HUES48 (cell line): ENCODE data around the gene SNX9.

ENCODE experiments used
- H3K27ac ChIP-seq: one replicate; pipeline ENCODE4 v1.7.0; 2013; ENCODE audit warnings: low read depth, low read length, inconsistent platforms
- H3K27me3 ChIP-seq: 2 replicates; pipeline ENCODE4 v1.6.1; 2013; ENCODE audit warnings: mild to moderate bottlenecking, low read length; ENCODE audit not compliant: control insufficient read depth, insufficient read depth
- H3K36me3 ChIP-seq: 2 replicates; pipeline ENCODE4 v1.6.1; 2013; ENCODE audit warnings: low read length; ENCODE audit not compliant: control insufficient read depth, insufficient read depth
- H3K4me1 ChIP-seq: 2 replicates; pipeline ENCODE4 v1.6.1; 2013; ENCODE audit warnings: mild to moderate bottlenecking, low read length; ENCODE audit not compliant: control insufficient read depth, insufficient read depth
- H3K4me3 ChIP-seq: 2 replicates; pipeline ENCODE4 v1.5.1; 2013; ENCODE audit warnings: mild to moderate bottlenecking, low read depth, low read length
- H3K9ac ChIP-seq: 2 replicates; pipeline ENCODE4 v1.6.1; 2013; ENCODE audit warnings: mild to moderate bottlenecking, low read depth, low read length, moderate library complexity
- H3K9me3 ChIP-seq: 2 replicates; pipeline ENCODE4 v1.6.1; 2013; ENCODE audit warnings: low read length; ENCODE audit not compliant: control insufficient read depth, insufficient read depth

The SNX9 gene

GRCh38 chr6:157877573-157878438 is 54.8 kb downstream of the SNX9 start:
- H3K27ac ChIP-seq: no peak overlapping the region
- H3K9me3 ChIP-seq: no peaks in the 10 kb centered on the region
- peaks cover 41% of the 10 kb centered on the region for H3K36me3 ChIP-seq
- no peak overlapping the region for H3K9ac ChIP-seq
- H3K4me1 ChIP-seq: peaks cover 21% of the 10 kb centered on the region
- H3K4me3 ChIP-seq: no peak overlapping the region
- no peaks in the 10 kb centered on the region for H3K27me3 ChIP-seq

- H3K36me3 ChIP-seq: peaks cover 38% of the 10 kb centered on the region
- H3K27me3 ChIP-seq: no peaks in the 10 kb centered on the region
These were observed 56.2 kb downstream of the SNX9 start for GRCh38 chr6:157879034-157879872.

GRCh38 chr6:157879873-157880254 is 56.8 kb downstream of the SNX9 start:
- H3K27ac ChIP-seq: peak overlapping the region; percentile 15
- H3K9me3 ChIP-seq: no peaks in the 10 kb centered on the region
- no peak overlapping the region for H3K4me3 ChIP-seq
- H3K4me1 ChIP-seq: peaks cover 21% of the 10 kb centered on the region
- no peak overlapping the region for H3K9ac ChIP-seq
- no peaks in the 10 kb centered on the region for H3K27me3 ChIP-seq
- peaks cover 37% of the 10 kb centered on the region for H3K36me3 ChIP-seq

More at GRCh38 chr6:157879034-157879872, 56.2 kb downstream of the SNX9 start:
- H3K9me3 ChIP-seq: no peaks in the 10 kb centered on the region
- H3K4me1 ChIP-seq: peaks cover 21% of the 10 kb centered on the region
- H3K27ac ChIP-seq: peak overlapping the region; percentile 33
- no peak overlapping the region for H3K9ac ChIP-seq
- no peak overlapping the region for H3K4me3 ChIP-seq

GRCh38 chr6:157880534-157880933 is 57.5 kb downstream of the SNX9 start:
- H3K4me1 ChIP-seq: peaks cover 21% of the 10 kb centered on the region
- H3K9ac ChIP-seq: no peak overlapping the region
- no peaks in the 10 kb centered on the region for H3K9me3 ChIP-seq
- no peaks in the 10 kb centered on the region for H3K27me3 ChIP-seq
- no peak overlapping the region for H3K4me3 ChIP-seq
- no peak overlapping the region for H3K27ac ChIP-seq
- H3K36me3 ChIP-seq: peaks cover 37% of the 10 kb centered on the region

DNA sequence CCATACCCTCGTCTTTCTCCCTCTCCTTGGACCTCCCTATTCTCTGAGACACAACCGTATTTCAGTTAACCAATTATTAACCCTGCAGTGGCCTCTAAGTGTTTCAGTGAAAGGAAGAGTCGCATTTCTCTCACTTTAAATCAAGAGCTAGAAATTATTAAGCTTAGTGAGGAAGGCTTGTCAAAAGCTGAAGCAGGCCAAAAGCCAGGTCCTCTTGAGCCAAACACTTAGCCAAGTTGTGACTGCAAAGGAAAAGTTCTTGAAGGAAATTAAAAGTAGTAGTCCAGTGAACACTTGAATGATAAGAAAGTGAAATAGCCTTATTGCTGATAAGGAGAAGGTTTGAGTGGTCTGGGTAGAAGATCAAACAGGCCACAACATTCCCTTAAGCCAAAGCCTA is 58.3 kb downstream of the SNX9 start:
- H3K9me3 ChIP-seq: no peaks in the 10 kb centered on the region
- peaks cover 21% of the 10 kb centered on the region for H3K4me1 ChIP-seq
- H3K36me3 ChIP-seq: peaks cover 37% of the 10 kb centered on the region
- H3K27ac ChIP-seq: no peak overlapping the region
- no peak overlapping the region for H3K4me3 ChIP-seq
- H3K9ac ChIP-seq: no peak overlapping the region
- no peaks in the 10 kb centered on the region for H3K27me3 ChIP-seq

DNA sequence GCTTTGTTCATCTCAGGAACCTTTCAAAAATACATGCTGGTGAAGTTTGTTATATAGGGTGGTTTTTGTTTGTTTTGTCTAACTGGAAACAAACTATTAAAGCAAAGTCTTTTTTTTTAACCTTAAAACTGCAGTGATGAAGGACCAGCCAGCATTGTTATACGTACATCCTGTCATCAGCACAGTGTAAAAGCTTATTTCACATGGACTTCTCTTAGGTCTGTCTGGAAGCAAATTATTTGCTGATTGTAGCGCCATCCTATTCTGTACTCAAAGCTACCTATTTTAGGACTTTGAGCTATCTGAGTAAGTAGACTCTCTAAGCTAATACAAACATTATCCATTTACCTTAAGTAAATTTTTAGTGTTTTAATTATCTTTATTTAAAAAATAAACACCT is 61.7 kb downstream of the SNX9 start:
- Histone ChIP-seq H3K4me1 (peaks cover 7% of the 10 kb centered on the region), H3K27me3 (no peaks in the 10 kb centered on the region), H3K9ac (no peak overlapping the region), H3K27ac (no peak overlapping the region), H3K36me3 (peaks cover 43% of the 10 kb centered on the region), H3K9me3 (no peaks in the 10 kb centered on the region), H3K4me3 (no peak overlapping the region)

DNA sequence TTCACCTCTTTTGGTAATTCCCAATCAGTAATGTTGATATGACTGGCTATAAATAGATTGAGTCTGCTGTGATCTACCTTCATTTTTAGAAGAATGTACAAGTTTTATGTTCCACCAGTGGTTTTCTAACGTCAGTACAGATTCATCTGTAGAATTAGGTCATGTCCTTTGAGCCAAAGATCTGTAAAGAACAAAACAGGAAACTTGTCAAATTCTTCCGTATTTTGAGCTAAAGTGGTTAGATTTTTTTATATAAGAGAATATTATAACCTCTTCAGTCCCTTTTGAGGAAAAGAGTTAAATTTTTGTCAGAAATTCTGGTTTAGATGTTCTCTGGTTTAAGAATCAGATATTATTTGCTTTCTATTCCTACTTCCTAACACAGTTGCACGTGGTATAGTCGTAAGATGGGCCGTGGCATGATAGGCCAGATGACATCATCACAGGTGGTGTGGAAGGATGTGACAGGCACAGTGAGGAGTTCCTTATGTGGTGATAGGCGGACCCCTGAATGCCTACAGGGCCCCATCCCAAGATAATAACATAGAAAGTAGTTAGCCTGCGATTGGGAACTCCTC is 62.3 kb downstream of the SNX9 start:
- H3K4me3 ChIP-seq: no peak overlapping the region
- peaks cover 47% of the 10 kb centered on the region for H3K36me3 ChIP-seq
- H3K4me1 ChIP-seq: peaks cover 2% of the 10 kb centered on the region; the same call in 1 of the 2 replicates
- H3K27me3 ChIP-seq: no peaks in the 10 kb centered on the region
- H3K27ac ChIP-seq: no peak overlapping the region
- H3K9ac ChIP-seq: no peak overlapping the region
- H3K9me3 ChIP-seq: no peaks in the 10 kb centered on the region

GRCh38 chr6:157885876-157886275 is 62.8 kb downstream of the SNX9 start:
- Histone ChIP-seq H3K9me3 (no peaks in the 10 kb centered on the region), H3K36me3 (peaks cover 47% of the 10 kb centered on the region), H3K27me3 (no peaks in the 10 kb centered on the region), H3K4me1 (no peaks in the 10 kb centered on the region), H3K27ac (no peak overlapping the region), H3K4me3 (no peak overlapping the region), H3K9ac (no peak overlapping the region)

DNA sequence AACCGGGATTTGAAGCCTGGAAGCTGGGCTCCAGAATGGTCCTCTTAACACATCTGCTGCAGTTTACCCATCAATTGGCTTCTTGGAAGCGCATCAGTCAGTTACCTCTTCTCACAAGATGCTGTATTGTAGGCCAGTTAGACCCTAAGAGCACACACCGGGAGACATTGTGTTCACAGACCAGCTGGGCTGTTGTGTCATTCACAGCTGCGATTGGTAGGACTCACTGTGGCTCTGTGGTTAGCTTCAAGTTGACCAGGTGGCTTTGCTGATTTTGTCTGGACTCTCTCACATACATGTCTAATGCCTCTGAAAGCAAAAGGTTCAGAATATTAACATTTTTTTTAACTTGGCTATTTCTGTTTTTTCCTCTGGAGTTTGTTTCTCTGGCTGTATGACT is 64.8 kb downstream of the SNX9 start:
- Histone ChIP-seq H3K27me3 (no peaks in the 10 kb centered on the region), H3K4me1 (no peaks in the 10 kb centered on the region), H3K27ac (no peak overlapping the region), H3K9ac (no peak overlapping the region), H3K9me3 (no peaks in the 10 kb centered on the region), H3K36me3 (peaks cover 39% of the 10 kb centered on the region), H3K4me3 (no peak overlapping the region)

GRCh38 chr6:157891544-157892362 is 68.7 kb downstream of the SNX9 start:
- no peak overlapping the region for H3K4me3 ChIP-seq
- no peak overlapping the region for H3K9ac ChIP-seq
- H3K27me3 ChIP-seq: no peaks in the 10 kb centered on the region
- H3K4me1 ChIP-seq: peaks cover 6% of the 10 kb centered on the region; the same call in 1 of the 2 replicates
- H3K27ac ChIP-seq: no peak overlapping the region
- H3K9me3 ChIP-seq: no peaks in the 10 kb centered on the region
- H3K36me3 ChIP-seq: peaks cover 26% of the 10 kb centered on the region
